Stimulated activated CD4-positive, alpha-beta T cell treated with anti-CD3 and anti-CD28 coated beads, Interleukin-15, amount 100 ng/mL, for 24 hours (primary cell): ENCODE data around the gene MUSTN1.
A peak's percentile ranks its signal among the peaks of the same experiment; 100 is the strongest.

ENCODE experiments used
- DNase-seq: peaks from one replicate; pipeline ENCODE4 v3.0.0-alpha.2; 2020

The MUSTN1 gene

GRCh38 chr3:52834871-52835501 is at the start of gene MUSTN1:
Gene MUSTN1, minus strand, starts transcription at chr3:52835019. Its CDS starts 71 bp downstream, at chr3:52834948.
- no peak for DNase-seq

- DNase-seq: no peak
Measured at GRCh38 chr3:52882377-52882776, 47.6 kb upstream of the MUSTN1 start.

GRCh38 chr3:52881871-52882270 is 47.1 kb upstream of the MUSTN1 start:
- DNase-seq: no peak

- DNase-seq: peak; percentile 13
Measured at GRCh38 chr3:52880474-52880873, 45.7 kb upstream of the MUSTN1 start.

GRCh38 chr3:52880047-52880446 is 45.2 kb upstream of the MUSTN1 start:
- no peak for DNase-seq

GRCh38 chr3:52879581-52879980 is 44.8 kb upstream of the MUSTN1 start:
- DNase-seq: no peak

- no peak for DNase-seq
Measured at GRCh38 chr3:52879090-52879489, 44.3 kb upstream of the MUSTN1 start.

- DNase-seq: no peak
Measured at GRCh38 chr3:52877085-52877484, 42.3 kb upstream of the MUSTN1 start.

- no peak for DNase-seq
Measured at GRCh38 chr3:52874864-52875587, 40.2 kb upstream of the MUSTN1 start.

GRCh38 chr3:52874160-52874701 is 39.4 kb upstream of the MUSTN1 start:
- no peak for DNase-seq

- DNase-seq: no peak
Measured at GRCh38 chr3:52873433-52874159, 38.8 kb upstream of the MUSTN1 start.

GRCh38 chr3:52872245-52872644 is 37.4 kb upstream of the MUSTN1 start:
- no peak for DNase-seq

GRCh38 chr3:52871761-52872160 is 36.9 kb upstream of the MUSTN1 start:
- no peak for DNase-seq

- DNase-seq: no peak
Measured at GRCh38 chr3:52870471-52870870, 35.7 kb upstream of the MUSTN1 start.

- no peak for DNase-seq
Measured at GRCh38 chr3:52866427-52866826, 31.6 kb upstream of the MUSTN1 start.

- no peak for DNase-seq
Measured at GRCh38 chr3:52865994-52866393, 31.2 kb upstream of the MUSTN1 start.

GRCh38 chr3:52860424-52860768 is 25.6 kb upstream of the MUSTN1 start:
- DNase-seq: no peak

- DNase-seq: no peak
Measured at GRCh38 chr3:52859686-52860423, 25.0 kb upstream of the MUSTN1 start.

- DNase-seq: no peak
Measured at GRCh38 chr3:52857864-52858263, 23.0 kb upstream of the MUSTN1 start.

- DNase-seq: no peak
Measured at GRCh38 chr3:52857133-52857532, 22.3 kb upstream of the MUSTN1 start.

- no peak for DNase-seq
Measured at GRCh38 chr3:52856666-52857065, 21.8 kb upstream of the MUSTN1 start.

GRCh38 chr3:52854013-52854412 is 19.2 kb upstream of the MUSTN1 start:
- no peak for DNase-seq

GRCh38 chr3:52852419-52852818 is 17.6 kb upstream of the MUSTN1 start:
- DNase-seq: no peak
